A549 (cell line): ENCODE results near the gene CCDC33. TPM values are rescaled to one million over a fixed set of nuclear protein-coding genes. Genes with fewer than 3 reads are reported as not detected.

Experiments used
- ATAC-seq, 2 experiments: fragments of 200-7000 bp in 1 of 2; fragments of >200 bp in 1 of 2; cut with Nextera tagmentation in 1 of 2; cut with Tn5 transposase in 1 of 2; 3 replicates each; pipeline versions ENCODE4 v1.8.0 to v1.9.1; 2018 to 2020; ENCODE audit warnings: mild to moderate bottlenecking in 1 of 2, moderate library complexity in 1 of 2
- CTCF ChIA-PET: fragments of 300-600 bp; sonication (Branson Sonifier 250); formaldehyde crosslinking; extraction: SDS; loops from one replicate; lab custom pipeline; 2021; ENCODE audit warnings: antibody characterized with exemption, inconsistent platforms; lab: Yijun Ruan, JAX
- POLR2A ChIA-PET: fragments of 350-600 bp; formaldehyde crosslinking; extraction: SDS; loops from one replicate; lab custom pipeline; 2021; ENCODE audit warnings: antibody characterized with exemption, inconsistent platforms; lab: Yijun Ruan, JAX
- DNase-seq, 2 experiments: peaks; one replicate each; pipeline versions ENCODE4 v3.0.0 to v3.0.0-alpha.2; 2011 to 2016; ENCODE audit warnings: low read depth in 1 of 2, low spot score in 1 of 2
- FAIRE-seq: peaks from 2 replicates; lab custom pipeline; 2011; peaks lifted over from hg19 to GRCh38; lab: Jason Lieb, UNC
- H3K27ac ChIP-seq, 2 experiments: fragments of >200 bp; sonication (Bioruptor Twin); formaldehyde crosslinking; 3 replicates each; pipeline ENCODE4 v1.5.1; 2016 to 2017
- H3K4me1 ChIP-seq: fragments of >200 bp; sonication (Bioruptor Twin); formaldehyde crosslinking; 3 replicates; pipeline ENCODE4 v1.6.1; 2016
- H3K4me2 ChIP-seq: fragments of >200 bp; sonication (Bioruptor Twin); formaldehyde crosslinking; 3 replicates; pipeline ENCODE4 v1.6.1; 2016
- H3K4me3 ChIP-seq: fragments of >200 bp; sonication (Bioruptor Twin); formaldehyde crosslinking; 3 replicates; pipeline ENCODE4 v1.5.1; 2016
- H3K9me3 ChIP-seq: fragments of >200 bp; sonication (Bioruptor Twin); formaldehyde crosslinking; 3 replicates; pipeline ENCODE4 v1.6.1; 2016
- BCL3 ChIP-seq: fragments of >200 bp; sonication (Bioruptor Twin); formaldehyde crosslinking; IDR thresholded peaks from 3 replicates; pipeline ENCODE4 v1.6.1; 2016
- CHD4 ChIP-seq: fragments of 200-600 bp; sonication (generic); IDR thresholded peaks from 2 replicates; pipeline ENCODE4 v1.6.1; 2016; ENCODE audit warnings: antibody characterized with exemption, mild to moderate bottlenecking, borderline replicate concordance
- EHF ChIP-seq: fragments of 250-450 bp; sonication (Bioruptor Pico); IDR thresholded peaks from 2 replicates; pipeline ENCODE4 v1.5.0; 2020; ENCODE audit warnings: mild to moderate bottlenecking
- EHMT2 ChIP-seq: fragments of 200-600 bp; sonication (generic); IDR thresholded peaks from 2 replicates; pipeline ENCODE4 v1.6.1; 2016; ENCODE audit warnings: antibody characterized with exemption, low read depth, mild to moderate bottlenecking, moderate library complexity
- ELK1 ChIP-seq: fragments of 150-350 bp; IDR thresholded peaks from 2 replicates; pipeline ENCODE4 v1.6.1; 2014; ENCODE audit warnings: low read depth, mild to moderate bottlenecking, low read length
- FOSL2 ChIP-seq, 2 experiments: fragments of 450-650 bp in 1 of 2; fragments of >200 bp in 1 of 2; sonication (Bioruptor Twin) in 1 of 2; formaldehyde crosslinking; IDR thresholded peaks; 2 replicates each; pipeline versions ENCODE4 v1.5.0 to v1.6.1; 2016 to 2020; ENCODE audit warnings: mild to moderate bottlenecking in 1 of 2, moderate library complexity in 1 of 2
- JUNB ChIP-seq: fragments of >200 bp; sonication (Bioruptor Twin); formaldehyde crosslinking; IDR thresholded peaks from 2 replicates; pipeline ENCODE4 v1.6.1; 2016
- KDM5A ChIP-seq: fragments of 200-600 bp; sonication (generic); IDR thresholded peaks from 2 replicates; pipeline ENCODE4 v1.6.1; 2016; ENCODE audit warnings: antibody characterized with exemption, mild to moderate bottlenecking
- MAZ ChIP-seq: fragments of 150-350 bp; IDR thresholded peaks from 2 replicates; pipeline ENCODE4 v1.6.1; 2014; ENCODE audit warnings: antibody characterized with exemption, low read depth, low read length, borderline replicate concordance
- NPAS2 ChIP-seq: fragments of 250-450 bp; sonication (Bioruptor Pico); IDR thresholded peaks from 2 replicates; pipeline ENCODE4 v1.8.0; 2022; ENCODE audit warnings: mild to moderate bottlenecking, moderate library complexity, borderline replicate concordance
- NR3C1 ChIP-seq: fragments of >200 bp; sonication (Bioruptor Twin); formaldehyde crosslinking; IDR thresholded peaks from 3 replicates; pipeline ENCODE4 v1.6.1; 2017
- PHF8 ChIP-seq: fragments of 200-600 bp; sonication (generic); IDR thresholded peaks from 2 replicates; pipeline ENCODE4 v1.6.1; 2016; ENCODE audit warnings: low read depth, mild to moderate bottlenecking, antibody characterized with exemption, moderate library complexity, borderline replicate concordance
- RCOR1 ChIP-seq: fragments of 150-350 bp; IDR thresholded peaks from 2 replicates; pipeline ENCODE4 v1.6.1; 2014; ENCODE audit warnings: antibody characterized with exemption, low read length, low read depth
- RNF2 ChIP-seq: fragments of 200-600 bp; sonication (generic); IDR thresholded peaks from 2 replicates; pipeline ENCODE4 v1.6.1; 2016; ENCODE audit warnings: low read depth, mild to moderate bottlenecking, antibody characterized with exemption, moderate library complexity, borderline replicate concordance
- SREBF2 ChIP-seq: fragments of 450-650 bp; IDR thresholded peaks from 2 replicates; pipeline ENCODE4 v1.6.1; 2014; ENCODE audit warnings: mild to moderate bottlenecking, moderate library complexity
- TP53 ChIP-seq: fragments of 250-450 bp; sonication (Bioruptor Pico); IDR thresholded peaks from 2 replicates; pipeline ENCODE4 v1.5.0; 2021; ENCODE audit warnings: mild to moderate bottlenecking, moderate library complexity
- USF2 ChIP-seq: fragments of 450-650 bp; IDR thresholded peaks from 2 replicates; pipeline ENCODE4 v1.6.1; 2014; ENCODE audit warnings: antibody characterized with exemption
- ZC3H11A ChIP-seq: fragments of 450-650 bp; IDR thresholded peaks from 2 replicates; pipeline ENCODE4 v1.6.1; 2014; ENCODE audit warnings: antibody characterized with exemption, mild to moderate bottlenecking
- WGBS: methylation state at CpG from one replicate; pipeline ENCODE4 v1.1.6; 2017; ENCODE audit errors: missing lambda C conversion rate; 5-methylcytosine and 5-hydroxymethylcytosine counted together
- polyA plus RNA-seq, 4 experiments: library from polyadenylated mRNA; depleted of rRNA in 3 of 4; stranded (reverse); fragments of >200 nt; fragmentation: RNase III in 1 of 4; extraction: RNeasy Plus Mini Kit Qiagen cat#74134 plus additional on column Dnase treatment in 1 of 4; gene quantifications; 2 replicates in 3 of 4; 3 replicates in 1 of 4; pipeline ENCODE4 v1.2.3, GENCODE V29; 2011 to 2017

The CCDC33 gene
- polyA plus RNA-seq, 2 of the 4 experiments (the other 2 are of a cell fraction), result 5.9 to 9.2 TPM

- Histone ChIP-seq H3K4me2 (no peak overlapping the region), H3K4me1 (peaks cover 4% of the 10 kb centered on the region; the same call in 1 of the 3 replicates), H3K9me3 (no peaks in the 10 kb centered on the region), H3K27ac (no peak overlapping the region), H3K4me3 (no peak overlapping the region)
- FAIRE-seq (no peak), DNase-seq (no peak), ATAC-seq (no peak)
- TF ChIP-seq EHF (no peak), TP53 (CRISPR knock-in tag) (no peak), NPAS2 (no peak), JUNB (no peak)
- WGBS, result 86% methylated on average over 1 of the region's 1 CpG
- ChIA-PET CTCF (no interaction called here), POLR2A (no interaction called here)
These were observed 16.6 kb downstream of the CCDC33 start for GRCh38 chr15:74252721-74253120.

GRCh38 chr15:74253211-74253921 is 17.2 kb downstream of the CCDC33 start:
- ATAC-seq (peak in 1 of 2 experiments; percentile 32; a peak in 1 of 6 replicates), FAIRE-seq (no peak), DNase-seq (no peak)
- Histone ChIP-seq H3K4me2 (no peak overlapping the region), H3K4me1 (peaks cover 4% of the 10 kb centered on the region; the same call in 1 of the 3 replicates), H3K9me3 (no peaks in the 10 kb centered on the region), H3K4me3 (no peak overlapping the region), H3K27ac (no peak overlapping the region)
- TF ChIP-seq NR3C1, result no peak
- no peak for TF ChIP-seq SREBF2
- ChIA-PET CTCF (no interaction called here), POLR2A (no interaction called here)
- 37% methylated on average over 6 of the region's 7 CpGs for WGBS

- no peak for DNase-seq
- H3K4me3 ChIP-seq, result no peak overlapping the region
- no peaks in the 10 kb centered on the region for H3K9me3 ChIP-seq
- POLR2A ChIA-PET, result no interaction called here
- 90% methylated on average over 6 of the region's 6 CpGs for WGBS
- CTCF ChIA-PET, result interaction anchor here (1.1 kb wide), 1 partner anchor 208 kb away, joined by 3 read pairs; no protein-coding TSS in a partner anchor
- TF ChIP-seq KDM5A (no peak), FOSL2 (IDR thresholded peaks at IDR 0.05) (no peak), FOSL2 (CRISPR knock-in tag; IDR thresholded peaks at IDR 0.05) (no peak), TP53 (CRISPR knock-in tag) (no peak), MAZ (no peak), RNF2 (no peak), BCL3 (no peak), RCOR1 (no peak), EHMT2 (no peak), CHD4 (no peak), ELK1 (no peak), USF2 (no peak), PHF8 (no peak), ZC3H11A (no peak)
- peaks cover 3% of the 10 kb centered on the region; the same call in 1 of the 3 replicates for H3K4me1 ChIP-seq
- H3K27ac ChIP-seq, result no peak overlapping the region
- ATAC-seq, result no peak
- no peak for FAIRE-seq
- no peak overlapping the region for H3K4me2 ChIP-seq
These were observed 21.0 kb downstream of the CCDC33 start for GRCh38 chr15:74257105-74257504.
